PC-9 (cell line): ENCODE measurements around the gene GGNBP2. TPM values are rescaled to one million over a fixed set of nuclear protein-coding genes. Genes with fewer than 3 reads are reported as not detected.
A peak's percentile ranks its signal among the peaks of the same experiment; 100 is the strongest.

Experiments used
- Bru-seq: library from RNA; stranded (reverse); fragments of 400-500 nt; gene quantifications from one replicate; lab custom pipeline; 2021; lab: Mats Ljungman, UMichigan
- BruChase-seq, 2 experiments: library from RNA; stranded (reverse); fragments of 400-500 nt; gene quantifications; one replicate each; lab custom pipeline; 2021; lab: Mats Ljungman, UMichigan
- BruUV-seq: library from RNA; stranded (reverse); fragments of 400-500 nt; replicated peaks from 2 replicates; lab custom pipeline; 2021; lab: Mats Ljungman, UMichigan
- CTCF ChIA-PET: fragments of 300-600 bp; sonication (Branson Sonifier 250); formaldehyde crosslinking; loops from one replicate; lab custom pipeline; 2022; ENCODE audit warnings: antibody characterized with exemption; lab: Charles Lee
- POLR2A ChIA-PET: fragments of 300-600 bp; sonication (Branson Sonifier 250); formaldehyde crosslinking; loops from one replicate; lab custom pipeline; 2022; ENCODE audit warnings: antibody characterized with exemption; ENCODE audit not compliant: unreplicated experiment; lab: Charles Lee
- DNase-seq, 2 experiments: peaks; one replicate each; pipeline versions ENCODE4 v3.0.0 to v3.0.0-alpha.2; 2015 to 2022; ENCODE audit warnings: mixed read lengths in 1 of 2
- H2AFZ ChIP-seq: fragments of 200-600 bp; sonication (generic); 2 replicates; pipeline ENCODE4 v1.8.1; 2017; ENCODE audit warnings: antibody characterized with exemption
- H3F3A ChIP-seq: fragments of 200-600 bp; sonication (generic); 2 replicates; pipeline ENCODE4 v1.8.1; 2017; ENCODE audit warnings: antibody characterized with exemption, mild to moderate bottlenecking, low read depth; ENCODE audit not compliant: insufficient read depth
- H3K27ac ChIP-seq: fragments of 200-600 bp; sonication (generic); 2 replicates; pipeline ENCODE4 v1.6.1; 2016; ENCODE audit warnings: mixed run types
- H3K27me3 ChIP-seq: fragments of 200-600 bp; sonication (generic); 2 replicates; pipeline ENCODE4 v1.6.1; 2016; ENCODE audit warnings: low read depth, mixed run types; ENCODE audit not compliant: insufficient read depth
- H3K36me3 ChIP-seq: fragments of 200-600 bp; sonication (generic); 2 replicates; pipeline ENCODE4 v1.6.1; 2016; ENCODE audit warnings: low read depth, mixed run types
- H3K4me1 ChIP-seq: fragments of 200-600 bp; sonication (generic); replicated peaks from 2 replicates; pipeline ENCODE4 v1.6.1; 2016; ENCODE audit warnings: mixed run types; ENCODE audit not compliant: insufficient read depth
- H3K4me2 ChIP-seq: fragments of 200-600 bp; sonication (generic); 2 replicates; pipeline ENCODE4 v1.6.1; 2017; ENCODE audit warnings: mixed run types
- H3K4me3 ChIP-seq: fragments of 200-600 bp; sonication (generic); 2 replicates; pipeline ENCODE4 v1.6.1; 2016; ENCODE audit warnings: mixed run types
- H3K79me2 ChIP-seq: fragments of 200-600 bp; sonication (generic); 2 replicates; pipeline ENCODE4 v1.6.1; 2017; ENCODE audit warnings: low read depth, mixed run types
- H3K9me2 ChIP-seq: fragments of 200-600 bp; sonication (generic); 2 replicates; pipeline ENCODE4 v1.8.1; 2017; ENCODE audit warnings: mild to moderate bottlenecking; ENCODE audit not compliant: insufficient read depth
- H3K9me3 ChIP-seq: fragments of 200-600 bp; sonication (generic); 2 replicates; pipeline ENCODE4 v1.8.1; 2016; ENCODE audit warnings: low read depth; ENCODE audit not compliant: insufficient read depth
- H4K20me1 ChIP-seq: fragments of 200-600 bp; sonication (generic); 2 replicates; pipeline ENCODE4 v1.8.1; 2017; ENCODE audit not compliant: insufficient read depth
- EZH2 ChIP-seq: fragments of 200-600 bp; sonication (generic); IDR thresholded peaks from 2 replicates; pipeline ENCODE4 v1.8.0; 2017; ENCODE audit warnings: antibody characterized with exemption, low read depth
- intact Hi-C: fragments of 100-400 bp; cut with micrococcal nuclease; formaldehyde crosslinking; loops from one replicate; pipeline ENCODE4 v1.10.0; 2022; ENCODE audit not compliant: unreplicated experiment
- long read RNA-seq: library from polyadenylated mRNA; stranded (forward); transcript quantifications from one replicate; pipeline ENCODE4 v2.0.0, GENCODE V29; 2022
- total RNA-seq: library from RNA; stranded (reverse); gene quantifications from 2 replicates; pipeline ENCODE4 v1.2.3, GENCODE V29; 2021
- TF ChIP-seq, protein P1 (sequence below): fragments of 200-600 bp; sonication (generic); conservative IDR thresholded peaks from 2 replicates; pipeline ENCODE4 v1.6.1; 2017; ENCODE audit warnings: mixed run types, antibody characterized with exemption, mild to moderate bottlenecking, moderate library complexity

The GGNBP2 gene, protein sequence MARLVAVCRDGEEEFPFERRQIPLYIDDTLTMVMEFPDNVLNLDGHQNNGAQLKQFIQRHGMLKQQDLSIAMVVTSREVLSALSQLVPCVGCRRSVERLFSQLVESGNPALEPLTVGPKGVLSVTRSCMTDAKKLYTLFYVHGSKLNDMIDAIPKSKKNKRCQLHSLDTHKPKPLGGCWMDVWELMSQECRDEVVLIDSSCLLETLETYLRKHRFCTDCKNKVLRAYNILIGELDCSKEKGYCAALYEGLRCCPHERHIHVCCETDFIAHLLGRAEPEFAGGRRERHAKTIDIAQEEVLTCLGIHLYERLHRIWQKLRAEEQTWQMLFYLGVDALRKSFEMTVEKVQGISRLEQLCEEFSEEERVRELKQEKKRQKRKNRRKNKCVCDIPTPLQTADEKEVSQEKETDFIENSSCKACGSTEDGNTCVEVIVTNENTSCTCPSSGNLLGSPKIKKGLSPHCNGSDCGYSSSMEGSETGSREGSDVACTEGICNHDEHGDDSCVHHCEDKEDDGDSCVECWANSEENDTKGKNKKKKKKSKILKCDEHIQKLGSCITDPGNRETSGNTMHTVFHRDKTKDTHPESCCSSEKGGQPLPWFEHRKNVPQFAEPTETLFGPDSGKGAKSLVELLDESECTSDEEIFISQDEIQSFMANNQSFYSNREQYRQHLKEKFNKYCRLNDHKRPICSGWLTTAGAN
- 51.4 and 59.6 TPM in 2 replicates for total RNA-seq
- Bru-seq, nascent RNA: percentile 91 among the genes with signal in this experiment
- BruChase-seq, experiment 1, labeled RNA remaining after a 2-hour chase: percentile 84 among the genes with signal in this experiment
- percentile 80 among the genes with signal in this experiment for BruChase-seq, experiment 2, labeled RNA remaining after a 6-hour chase
- long read RNA-seq, transcript GGNBP2-212 (14 exons, 2,847 nt): major isoform, 17 of 67 reads
- long read RNA-seq, partial matches to known transcripts: 37 of 67 reads
- long read RNA-seq, other reads (novel, unspliced or antisense): 11 of 67 reads

DNA sequence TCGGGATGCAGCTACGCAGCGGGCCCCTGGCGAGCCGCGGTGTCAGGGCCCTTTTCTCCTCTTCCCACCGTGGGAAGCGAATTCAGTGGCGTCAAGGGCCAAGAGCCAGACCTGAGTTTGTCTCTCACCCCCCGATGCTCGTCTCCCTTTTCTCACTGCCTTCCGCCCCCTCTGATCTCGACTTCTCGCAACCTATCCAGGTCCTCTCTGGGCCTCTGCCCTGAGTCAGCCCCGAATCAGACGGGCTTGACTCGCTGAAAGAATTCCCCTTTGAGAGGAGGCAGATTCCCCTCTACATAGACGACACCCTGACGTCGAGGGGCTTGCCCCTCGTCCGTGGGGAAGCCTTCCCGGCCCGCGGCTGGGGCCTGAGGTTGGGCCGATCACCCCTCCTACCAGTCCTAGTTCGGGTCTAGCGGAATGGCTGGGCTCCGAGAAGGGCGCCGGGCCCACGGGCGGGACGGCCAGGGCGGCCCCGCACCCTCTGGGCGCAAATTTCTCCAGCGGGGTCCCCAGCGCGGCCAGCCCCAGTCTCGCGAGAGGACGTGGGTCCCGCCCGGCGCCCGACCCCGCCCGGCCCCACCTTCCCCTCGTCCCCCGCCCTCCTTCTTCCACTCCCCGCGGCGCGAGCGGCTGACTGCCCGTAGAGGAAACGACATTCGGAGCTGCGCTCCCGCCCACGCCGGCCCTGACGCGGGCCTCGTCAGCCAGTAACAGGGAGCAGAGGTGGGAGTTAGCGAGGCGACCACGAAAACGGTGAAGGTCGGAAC is at the start of gene GGNBP2:
GGNBP2 (plus strand) TSS at position 613 of the 770 bp plus-strand sequence. CDS start 806 bp downstream, outside the sequence.
- BruUV-seq: TSS peak; percentile 60
- peaks cover 49% of the 10 kb centered on the region for H3F3A ChIP-seq
- peak; percentile 70 to 84 for DNase-seq
- peak within 1 kb of the TSS; percentile 91 for H3K4me3 ChIP-seq
- peaks cover 20% of the 10 kb centered on the region for H3K36me3 ChIP-seq
- no peaks in the 10 kb centered on the region for H3K27me3 ChIP-seq
- peak within 1 kb of the TSS; percentile 81 for H3K27ac ChIP-seq
- H3K4me1 ChIP-seq: peaks cover 27% of the 10 kb centered on the region
- ChIA-PET CTCF (interaction anchor here (0.9 kb wide), 1 partner anchor 57 kb away, joined by 3 read pairs; the partner anchor contains the start of gene MRM1), POLR2A (interaction anchor here (0.7 kb wide), 1 partner anchor 9 kb away, joined by 3 read pairs; no protein-coding TSS in a partner anchor)
- H3K79me2 ChIP-seq: peaks cover 65% of the 10 kb centered on the region
- H4K20me1 ChIP-seq: peaks cover 35% of the 10 kb centered on the region
- TF ChIP-seq EZH2: no peak
- TF ChIP-seq, protein P1, sequence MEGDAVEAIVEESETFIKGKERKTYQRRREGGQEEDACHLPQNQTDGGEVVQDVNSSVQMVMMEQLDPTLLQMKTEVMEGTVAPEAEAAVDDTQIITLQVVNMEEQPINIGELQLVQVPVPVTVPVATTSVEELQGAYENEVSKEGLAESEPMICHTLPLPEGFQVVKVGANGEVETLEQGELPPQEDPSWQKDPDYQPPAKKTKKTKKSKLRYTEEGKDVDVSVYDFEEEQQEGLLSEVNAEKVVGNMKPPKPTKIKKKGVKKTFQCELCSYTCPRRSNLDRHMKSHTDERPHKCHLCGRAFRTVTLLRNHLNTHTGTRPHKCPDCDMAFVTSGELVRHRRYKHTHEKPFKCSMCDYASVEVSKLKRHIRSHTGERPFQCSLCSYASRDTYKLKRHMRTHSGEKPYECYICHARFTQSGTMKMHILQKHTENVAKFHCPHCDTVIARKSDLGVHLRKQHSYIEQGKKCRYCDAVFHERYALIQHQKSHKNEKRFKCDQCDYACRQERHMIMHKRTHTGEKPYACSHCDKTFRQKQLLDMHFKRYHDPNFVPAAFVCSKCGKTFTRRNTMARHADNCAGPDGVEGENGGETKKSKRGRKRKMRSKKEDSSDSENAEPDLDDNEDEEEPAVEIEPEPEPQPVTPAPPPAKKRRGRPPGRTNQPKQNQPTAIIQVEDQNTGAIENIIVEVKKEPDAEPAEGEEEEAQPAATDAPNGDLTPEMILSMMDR: no peak
- intact Hi-C loops: loop anchor here (1.0 kb wide), 1 partner anchor 9 kb away; no protein-coding TSS in a partner anchor
- peak within 1 kb of the TSS; percentile 98 for H3K4me2 ChIP-seq
- H3K9me2 ChIP-seq: no peaks in the 10 kb centered on the region
- peak within 1 kb of the TSS; percentile 100 for H2AFZ ChIP-seq
- no peaks in the 10 kb centered on the region for H3K9me3 ChIP-seq

DNA sequence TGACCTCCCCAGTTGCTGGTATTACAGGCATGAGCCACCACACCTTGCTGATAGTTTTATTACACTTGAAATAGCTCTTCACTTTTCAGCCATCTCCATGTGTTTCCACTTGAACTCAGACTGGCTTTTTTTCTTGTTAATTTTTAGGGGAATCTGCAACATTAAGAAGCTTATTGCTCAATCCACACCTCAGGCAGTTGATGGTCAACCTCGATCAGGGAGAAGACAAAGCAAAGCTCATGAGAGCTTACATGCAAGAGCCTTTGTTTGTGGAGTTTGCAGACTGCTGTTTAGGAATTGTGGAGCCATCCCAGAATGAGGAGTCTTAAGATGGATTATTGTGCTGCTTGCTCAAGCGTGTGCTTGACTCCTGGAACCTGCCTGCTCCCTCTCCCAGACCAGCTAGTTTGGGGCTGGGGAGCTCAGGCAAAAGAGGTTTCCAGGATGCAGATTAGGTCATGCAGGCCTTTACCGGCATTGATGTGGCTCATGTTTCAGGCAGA is 49.6 kb upstream of the GGNBP2 start:
- Histone ChIP-seq H3K36me3 (peaks cover 17% of the 10 kb centered on the region; the same call in 1 of the 2 replicates), H3K4me1 (no peaks in the 10 kb centered on the region), H3K4me2 (no peak overlapping the region), H3K27ac (no peak overlapping the region), H3K4me3 (no peak overlapping the region), H3K27me3 (no peaks in the 10 kb centered on the region), H2AFZ (no peak overlapping the region), H4K20me1 (peaks cover 11% of the 10 kb centered on the region), H3K9me2 (no peaks in the 10 kb centered on the region), H3K9me3 (no peaks in the 10 kb centered on the region), H3F3A (peaks cover 19% of the 10 kb centered on the region; the same call in 1 of the 2 replicates), H3K79me2 (0 out of 2 replicates have a peak, but pooled peaks cover 10% of the 10 kb centered on the region)
- intact Hi-C loops: no loop called here
- DNase-seq: no peak
- ChIA-PET CTCF (interaction anchor here (0.6 kb wide), 1 partner anchor 950 kb away, joined by 3 read pairs; no protein-coding TSS in a partner anchor), POLR2A (no interaction called here)
- TF ChIP-seq, protein P1: no peak
- BruUV-seq: no TSS peak
